HUES64 (cell line): Measurements from ENCODE around the gene TNIK.

Experiments
- H3K27ac ChIP-seq: 2 replicates; pipeline ENCODE4 v1.7.0; 2013; ENCODE audit warnings: low read depth, low read length, inconsistent platforms
- H3K27me3 ChIP-seq: 2 replicates; pipeline ENCODE4 v1.6.1; 2013; ENCODE audit warnings: mild to moderate bottlenecking, low read length; ENCODE audit not compliant: insufficient read depth
- H3K36me3 ChIP-seq: 2 replicates; pipeline ENCODE4 v1.6.1; 2013; ENCODE audit warnings: mild to moderate bottlenecking, low read length; ENCODE audit not compliant: insufficient read depth
- H3K4me1 ChIP-seq: 2 replicates; pipeline ENCODE4 v1.6.1; 2013; ENCODE audit warnings: mild to moderate bottlenecking, low read length, moderate library complexity; ENCODE audit not compliant: insufficient read depth
- H3K4me3 ChIP-seq: 2 replicates; pipeline ENCODE4 v1.5.1; 2013; ENCODE audit warnings: mild to moderate bottlenecking, low read length, moderate library complexity
- H3K9ac ChIP-seq: 2 replicates; pipeline ENCODE4 v1.6.1; 2013; ENCODE audit warnings: mild to moderate bottlenecking, low read depth, low read length
- H3K9me3 ChIP-seq: 2 replicates; pipeline ENCODE4 v1.6.1; 2013; ENCODE audit warnings: low read depth, low read length; ENCODE audit not compliant: insufficient read depth
- WGBS: fragments of 150-250, 120-280 bp; methylation state at CpG from one replicate; pipeline ENCODE4 v1.1.7; 2013; ENCODE audit warnings: missing lambda C conversion rate; 5-methylcytosine and 5-hydroxymethylcytosine counted together

TNIK gene

DNA sequence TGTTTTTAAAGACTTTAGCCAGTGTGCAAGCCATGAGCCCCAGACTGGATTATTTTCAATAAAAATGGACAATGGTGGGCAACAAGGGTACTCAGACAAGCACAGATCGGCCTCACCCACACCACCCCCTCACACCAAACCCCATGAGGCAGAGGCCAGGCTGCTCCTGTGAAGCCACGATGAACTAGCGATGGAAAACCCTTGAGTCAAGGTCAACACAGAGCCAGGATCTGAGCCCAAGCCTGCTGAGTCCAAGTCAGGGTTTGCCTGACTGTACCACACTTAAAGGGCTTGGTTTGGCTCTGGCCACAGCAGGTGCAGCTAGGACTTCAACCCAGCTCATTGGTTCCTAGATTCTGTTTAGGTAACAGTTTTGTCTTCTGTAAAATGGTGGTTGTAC is 302.2 kb downstream of the TNIK start:
- H3K4me1 ChIP-seq = no peaks in the 10 kb centered on the region
- peaks cover 6% of the 10 kb centered on the region for H3K9me3 ChIP-seq
- peaks cover 27% of the 10 kb centered on the region for H3K36me3 ChIP-seq
- H3K9ac ChIP-seq = no peak overlapping the region
- H3K27ac ChIP-seq = no peak overlapping the region
- 94% methylated on average over 3 of the region's 3 CpGs for WGBS
- no peak overlapping the region for H3K4me3 ChIP-seq
- no peaks in the 10 kb centered on the region for H3K27me3 ChIP-seq

DNA sequence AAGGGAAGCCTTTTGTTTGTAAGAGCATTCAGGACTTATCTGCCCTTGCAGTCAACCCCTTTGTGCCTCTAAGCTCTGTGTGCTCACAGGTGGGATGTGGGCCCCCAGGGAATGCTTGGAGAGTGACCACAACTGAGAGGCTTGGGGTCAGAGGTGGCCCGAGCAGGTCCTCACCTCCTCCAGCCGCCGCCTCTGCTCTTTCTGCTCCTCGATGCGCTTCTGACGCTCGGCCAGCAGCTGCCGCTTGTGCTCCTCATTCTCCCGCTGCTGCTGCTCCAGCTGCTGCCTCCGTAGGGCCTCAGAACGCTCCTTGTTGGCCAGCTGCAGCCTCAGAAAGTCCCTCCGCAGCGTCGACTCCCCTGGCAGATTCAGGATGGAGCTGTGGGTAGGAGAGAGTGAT is 302.9 kb downstream of the TNIK start:
- WGBS = 85% methylated on average over 14 of the region's 14 CpGs
- Histone ChIP-seq H3K27me3 (no peaks in the 10 kb centered on the region), H3K9me3 (no peaks in the 10 kb centered on the region), H3K9ac (no peak overlapping the region), H3K4me3 (no peak overlapping the region), H3K36me3 (peaks cover 21% of the 10 kb centered on the region), H3K27ac (no peak overlapping the region), H3K4me1 (no peaks in the 10 kb centered on the region)

GRCh38 chr3:171156401-171157010 is 303.7 kb downstream of the TNIK start:
- Histone ChIP-seq H3K27ac (no peak overlapping the region), H3K4me3 (no peak overlapping the region), H3K27me3 (no peaks in the 10 kb centered on the region), H3K9ac (no peak overlapping the region), H3K4me1 (no peaks in the 10 kb centered on the region), H3K9me3 (no peaks in the 10 kb centered on the region), H3K36me3 (peaks cover 21% of the 10 kb centered on the region)
- WGBS = 96% methylated on average over 6 of the region's 6 CpGs

- H3K4me1 ChIP-seq = no peaks in the 10 kb centered on the region
- H3K27me3 ChIP-seq = no peaks in the 10 kb centered on the region
- no peak overlapping the region for H3K27ac ChIP-seq
- H3K36me3 ChIP-seq = peaks cover 13% of the 10 kb centered on the region
- no peak overlapping the region for H3K9ac ChIP-seq
- no peaks in the 10 kb centered on the region for H3K9me3 ChIP-seq
- H3K4me3 ChIP-seq = no peak overlapping the region
- 94% methylated on average over 4 of the region's 4 CpGs for WGBS
Observed at GRCh38 chr3:171155122-171155700, 305.0 kb downstream of the TNIK start.

GRCh38 chr3:171150945-171151344 is 309.3 kb downstream of the TNIK start:
- Histone ChIP-seq H3K4me3 (no peak overlapping the region), H3K27me3 (no peaks in the 10 kb centered on the region), H3K9ac (no peak overlapping the region), H3K36me3 (no peaks in the 10 kb centered on the region), H3K9me3 (no peaks in the 10 kb centered on the region), H3K4me1 (no peaks in the 10 kb centered on the region), H3K27ac (no peak overlapping the region)
- 88% methylated on average over 1 of the region's 2 CpGs for WGBS

DNA sequence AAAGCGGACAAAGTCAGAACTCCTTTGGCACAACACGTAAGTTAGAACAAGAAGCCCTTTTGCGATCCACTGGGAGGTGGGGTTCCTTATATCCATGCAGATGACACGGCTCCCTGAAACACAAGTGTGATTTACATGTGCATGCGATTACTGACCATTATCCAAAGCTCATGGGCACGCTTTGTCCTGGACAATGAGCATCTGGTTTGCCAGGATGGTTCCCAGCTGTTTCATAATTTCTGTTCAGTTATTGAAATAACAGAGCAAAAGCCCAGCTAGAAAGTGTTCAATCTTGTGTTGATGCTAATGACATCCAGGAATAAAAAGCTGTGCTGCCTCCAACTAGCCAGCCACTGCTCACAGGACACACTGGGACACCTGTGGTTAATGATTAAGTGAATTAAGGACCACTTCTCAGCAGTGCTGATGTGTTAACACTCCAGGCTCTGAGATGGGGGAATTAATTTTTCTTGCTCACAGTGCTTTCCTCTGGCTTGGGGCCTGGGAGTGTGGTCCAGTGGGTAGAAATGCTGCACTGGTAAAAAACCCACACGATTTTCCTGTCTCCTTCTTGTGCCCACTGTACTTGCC is 310.6 kb downstream of the TNIK start:
- Histone ChIP-seq H3K27ac (no peak overlapping the region), H3K4me1 (no peaks in the 10 kb centered on the region), H3K9ac (no peak overlapping the region), H3K4me3 (no peak overlapping the region), H3K27me3 (no peaks in the 10 kb centered on the region), H3K36me3 (no peaks in the 10 kb centered on the region), H3K9me3 (no peaks in the 10 kb centered on the region)
- 94% methylated on average over 7 of the region's 7 CpGs for WGBS

DNA sequence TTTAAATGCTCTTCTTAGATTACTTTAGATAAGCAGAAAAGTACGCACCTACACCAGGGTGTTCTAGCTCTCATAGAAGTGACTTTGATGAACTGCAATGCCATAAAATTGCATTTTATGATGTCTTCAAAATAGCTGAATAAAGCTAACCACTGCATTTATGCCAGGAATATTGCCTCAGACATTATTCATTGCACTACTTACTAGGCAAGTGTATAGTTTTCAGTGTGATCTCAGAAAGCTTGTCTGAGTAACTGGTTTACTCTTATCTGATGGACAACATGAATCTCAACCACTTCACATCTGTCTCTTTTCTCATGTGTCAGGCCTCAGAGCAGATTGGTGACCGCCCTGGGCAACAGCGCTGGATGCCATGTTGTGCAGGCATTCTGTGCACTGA is 314.4 kb downstream of the TNIK start:
- H3K4me1 ChIP-seq = no peaks in the 10 kb centered on the region
- 90% methylated on average over 3 of the region's 3 CpGs for WGBS

GRCh38 chr3:171142985-171143384 is 317.2 kb downstream of the TNIK start:
- H3K4me1 ChIP-seq = no peaks in the 10 kb centered on the region
- WGBS = 94% methylated on average over 4 of the region's 5 CpGs
- H3K27ac ChIP-seq = no peak overlapping the region
- no peaks in the 10 kb centered on the region for H3K36me3 ChIP-seq
- H3K9me3 ChIP-seq = no peaks in the 10 kb centered on the region
- no peak overlapping the region for H3K4me3 ChIP-seq
- no peaks in the 10 kb centered on the region for H3K27me3 ChIP-seq
- H3K9ac ChIP-seq = no peak overlapping the region

More for the DNA sequence above, 314.4 kb downstream of the TNIK start:
- H3K4me3 ChIP-seq = no peak overlapping the region
- no peak overlapping the region for H3K27ac ChIP-seq
- no peaks in the 10 kb centered on the region for H3K36me3 ChIP-seq
- no peaks in the 10 kb centered on the region for H3K27me3 ChIP-seq
- H3K9me3 ChIP-seq = no peaks in the 10 kb centered on the region
- no peak overlapping the region for H3K9ac ChIP-seq

- no peaks in the 10 kb centered on the region for H3K27me3 ChIP-seq
- no peak overlapping the region for H3K27ac ChIP-seq
- 94% methylated on average over 10 of the region's 10 CpGs for WGBS
- H3K36me3 ChIP-seq = no peaks in the 10 kb centered on the region
- H3K4me3 ChIP-seq = no peak overlapping the region
- H3K4me1 ChIP-seq = no peaks in the 10 kb centered on the region
- H3K9ac ChIP-seq = no peak overlapping the region
- no peaks in the 10 kb centered on the region for H3K9me3 ChIP-seq
Observed at GRCh38 chr3:171140246-171140645, 320.0 kb downstream of the TNIK start.

DNA sequence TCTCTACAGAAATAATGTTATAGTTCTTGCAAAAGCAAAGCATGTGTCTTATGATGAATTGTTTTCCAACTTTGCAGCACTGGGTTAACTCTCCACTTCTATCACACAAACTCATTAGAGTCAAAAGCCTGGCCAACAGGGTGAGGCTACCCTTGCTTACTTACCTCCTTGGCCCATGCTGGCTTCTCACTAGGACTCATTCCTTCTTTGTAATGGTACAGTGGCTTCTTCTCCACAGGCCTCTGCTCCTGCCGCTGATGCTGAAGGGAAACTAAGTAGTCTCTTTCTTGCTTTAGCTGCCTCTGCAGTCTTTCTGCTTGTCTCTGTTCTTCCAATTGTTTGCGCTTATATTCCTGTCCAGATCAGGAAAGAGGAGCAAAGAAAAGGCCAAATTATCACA is 322.2 kb downstream of the TNIK start:
- Histone ChIP-seq H3K36me3 (no peaks in the 10 kb centered on the region), H3K9ac (no peak overlapping the region), H3K9me3 (no peaks in the 10 kb centered on the region), H3K27ac (no peak overlapping the region), H3K4me3 (no peak overlapping the region), H3K27me3 (no peaks in the 10 kb centered on the region), H3K4me1 (no peaks in the 10 kb centered on the region)
- WGBS = 83% methylated on average over 2 of the region's 2 CpGs

GRCh38 chr3:171135549-171135948 is 324.7 kb downstream of the TNIK start:
- Histone ChIP-seq H3K27me3 (no peaks in the 10 kb centered on the region), H3K36me3 (no peaks in the 10 kb centered on the region), H3K9ac (no peak overlapping the region), H3K9me3 (no peaks in the 10 kb centered on the region), H3K4me1 (no peaks in the 10 kb centered on the region), H3K4me3 (no peak overlapping the region), H3K27ac (no peak overlapping the region)
- WGBS = 94% methylated on average over 1 of the region's 1 CpG
